ENCODE measurements around the gene ST6GALNAC3.

DNA sequence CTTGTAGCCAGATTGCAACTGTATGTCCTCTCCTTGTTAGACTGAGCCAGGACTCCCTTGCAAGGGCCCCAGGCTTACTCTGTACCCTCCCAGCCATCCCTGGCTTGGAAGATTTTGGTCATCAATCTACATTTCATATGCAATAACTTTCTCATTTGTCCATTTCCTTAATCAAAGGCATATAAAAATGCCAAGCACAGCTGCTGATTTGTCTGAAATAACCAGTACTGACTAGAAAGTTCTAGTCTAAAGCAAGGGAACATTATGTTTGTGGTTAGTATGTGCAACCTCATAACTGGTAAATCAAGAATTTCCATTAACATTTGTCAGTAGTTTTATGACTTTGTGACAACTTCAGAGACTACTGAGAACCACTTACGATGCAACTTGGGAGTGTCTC, 370.2 kb downstream of the ST6GALNAC3 start:
- no peak for TF ChIP-seq CTCF (IDR thresholded peaks at IDR 0.05; ENCODE audit: poor library complexity)
- TF ChIP-seq EZH2 (IDR thresholded peaks at IDR 0.05; ENCODE audit: borderline replicate concordance), result no peak
- no peak for TF ChIP-seq EZH2phosphoT487 (IDR thresholded peaks at IDR 0.05; ENCODE audit: low read depth, severe bottlenecking, unreplicated experiment)

Data from hepatocyte (in vitro differentiated cells).